ENCODE results near the gene NAMPT.

Gene NAMPT

GRCh38 chr7:106203473-106203872 lies 81.3 kb downstream of the NAMPT start:
- Histone ChIP-seq H3K9me3 (ENCODE audit: insufficient read depth, low read depth, low read length) (no peaks in the 10 kb centered on the region), H2AK5ac (ENCODE audit: low read length) (no peak overlapping the region)

GRCh38 chr7:106201164-106201563 lies 83.6 kb downstream of the NAMPT start:
- H3K27ac ChIP-seq (ENCODE audit: low read depth, low read length): no peak overlapping the region
- no peaks in the 10 kb centered on the region for H3K36me3 ChIP-seq (ENCODE audit: control insufficient read depth in 1 of 2, insufficient read depth in 2 of 2, low read length in 2 of 2)
- H4K12ac ChIP-seq (ENCODE audit: low read depth, low read length): no peak overlapping the region
- H3K79me1 ChIP-seq (ENCODE audit: low read length): no peaks in the 10 kb centered on the region
- no peaks in the 10 kb centered on the region for H3K79me2 ChIP-seq (ENCODE audit: control insufficient read depth, insufficient read depth, low read length, poor library complexity)
- no peak overlapping the region for H2BK5ac ChIP-seq (ENCODE audit: low read depth, low read length, poor library complexity)
- no peak overlapping the region for H3K4me2 ChIP-seq (ENCODE audit: low read length)
- H2AK5ac ChIP-seq (ENCODE audit: low read length): no peak overlapping the region
- no peak overlapping the region for H4K8ac ChIP-seq (ENCODE audit: low read depth, low read length)
- no peak overlapping the region for H2AFZ ChIP-seq (ENCODE audit: insufficient read depth, low read length, poor library complexity)
- no peak overlapping the region for H3K18ac ChIP-seq (ENCODE audit: low read length)
- peak in 1 of 2 donors; percentile 7 for DNase-seq
- H3K4ac ChIP-seq (ENCODE audit: low read depth, low read length): no peak overlapping the region
- no peak overlapping the region for H4K91ac ChIP-seq (ENCODE audit: low read depth, low read length)
- H2BK12ac ChIP-seq (ENCODE audit: low read length): no peak overlapping the region
- no peaks in the 10 kb centered on the region for H3K4me1 ChIP-seq (ENCODE audit: control insufficient read depth in 1 of 2, insufficient read depth in 2 of 2, low read length in 2 of 2)
- no peaks in the 10 kb centered on the region for H3K27me3 ChIP-seq (ENCODE audit: insufficient read depth, low read length)
- no peaks in the 10 kb centered on the region for H3K9me3 ChIP-seq (ENCODE audit: insufficient read depth, low read depth, low read length)
- no peak overlapping the region for H3K9ac ChIP-seq (ENCODE audit: low read length)
- WGBS (ENCODE audit: extremely low coverage, insufficient coverage, insufficient read length): no CpG with 5 or more reads among the region's 3 CpGs
- no peak overlapping the region for H3K14ac ChIP-seq (ENCODE audit: low read length)
- H3K23ac ChIP-seq (ENCODE audit: low read length): no peak overlapping the region
- H3K4me3 ChIP-seq (ENCODE audit: low read depth, low read length): no peak overlapping the region
- H2BK120ac ChIP-seq (ENCODE audit: insufficient read depth, low read length, poor library complexity): no peak overlapping the region

More at GRCh38 chr7:106203473-106203872, 81.3 kb downstream of the NAMPT start:
- Histone ChIP-seq H3K79me2 (ENCODE audit: control insufficient read depth, insufficient read depth, low read length, poor library complexity) (no peaks in the 10 kb centered on the region), H3K79me1 (ENCODE audit: low read length) (no peaks in the 10 kb centered on the region), H4K8ac (ENCODE audit: low read depth, low read length) (no peak overlapping the region), H2AFZ (ENCODE audit: insufficient read depth, low read length, poor library complexity) (no peak overlapping the region), H3K23ac (ENCODE audit: low read length) (no peak overlapping the region), H2BK120ac (ENCODE audit: insufficient read depth, low read length, poor library complexity) (no peak overlapping the region), H4K91ac (ENCODE audit: low read depth, low read length) (no peak overlapping the region), H3K27ac (ENCODE audit: low read depth, low read length) (no peak overlapping the region), H3K4me1 (ENCODE audit: control insufficient read depth in 1 of 2, insufficient read depth in 2 of 2, low read length in 2 of 2) (no peaks in the 10 kb centered on the region), H3K4me2 (ENCODE audit: low read length) (no peak overlapping the region), H3K36me3 (ENCODE audit: control insufficient read depth in 1 of 2, insufficient read depth in 2 of 2, low read length in 2 of 2) (no peaks in the 10 kb centered on the region), H3K14ac (ENCODE audit: low read length) (no peak overlapping the region), H4K12ac (ENCODE audit: low read depth, low read length) (no peak overlapping the region), H3K27me3 (ENCODE audit: insufficient read depth, low read length) (no peaks in the 10 kb centered on the region), H2BK12ac (ENCODE audit: low read length) (no peak overlapping the region), H3K18ac (ENCODE audit: low read length) (no peak overlapping the region), H3K4ac (ENCODE audit: low read depth, low read length) (no peak overlapping the region), H2BK5ac (ENCODE audit: low read depth, low read length, poor library complexity) (no peak overlapping the region), H3K9ac (ENCODE audit: low read length) (no peak overlapping the region), H3K4me3 (ENCODE audit: low read depth, low read length) (no peak overlapping the region)
- DNase-seq: no peak
- WGBS (ENCODE audit: extremely low coverage, insufficient coverage, insufficient read length): no CpG with 5 or more reads among the region's 1 CpG

GRCh38 chr7:106199813-106200364 lies 84.9 kb downstream of the NAMPT start:
- H3K4me3 ChIP-seq (ENCODE audit: low read depth, low read length): no peak overlapping the region
- DNase-seq: no peak
- H2AK5ac ChIP-seq (ENCODE audit: low read length): no peak overlapping the region
- no peak overlapping the region for H3K4me2 ChIP-seq (ENCODE audit: low read length)
- no peaks in the 10 kb centered on the region for H3K79me1 ChIP-seq (ENCODE audit: low read length)
- no peak overlapping the region for H3K14ac ChIP-seq (ENCODE audit: low read length)
- no peak overlapping the region for H3K4ac ChIP-seq (ENCODE audit: low read depth, low read length)
- no peak overlapping the region for H4K8ac ChIP-seq (ENCODE audit: low read depth, low read length)
- no peak overlapping the region for H4K12ac ChIP-seq (ENCODE audit: low read depth, low read length)
- no peaks in the 10 kb centered on the region for H3K27me3 ChIP-seq (ENCODE audit: insufficient read depth, low read length)
- H3K36me3 ChIP-seq (ENCODE audit: control insufficient read depth in 1 of 2, insufficient read depth in 2 of 2, low read length in 2 of 2): no peaks in the 10 kb centered on the region
- H3K79me2 ChIP-seq (ENCODE audit: control insufficient read depth, insufficient read depth, low read length, poor library complexity): no peaks in the 10 kb centered on the region
- H2BK120ac ChIP-seq (ENCODE audit: insufficient read depth, low read length, poor library complexity): no peak overlapping the region
- H3K27ac ChIP-seq (ENCODE audit: low read depth, low read length): no peak overlapping the region
- H3K18ac ChIP-seq (ENCODE audit: low read length): no peak overlapping the region
- H3K23ac ChIP-seq (ENCODE audit: low read length): no peak overlapping the region
- no peak overlapping the region for H2AFZ ChIP-seq (ENCODE audit: insufficient read depth, low read length, poor library complexity)
- no peaks in the 10 kb centered on the region for H3K9me3 ChIP-seq (ENCODE audit: insufficient read depth, low read depth, low read length)
- no peak overlapping the region for H3K9ac ChIP-seq (ENCODE audit: low read length)
- no CpG with 5 or more reads among the region's 6 CpGs for WGBS (ENCODE audit: extremely low coverage, insufficient coverage, insufficient read length)
- H4K91ac ChIP-seq (ENCODE audit: low read depth, low read length): no peak overlapping the region
- no peaks in the 10 kb centered on the region for H3K4me1 ChIP-seq (ENCODE audit: control insufficient read depth in 1 of 2, insufficient read depth in 2 of 2, low read length in 2 of 2)
- H2BK12ac ChIP-seq (ENCODE audit: low read length): no peak overlapping the region
- H2BK5ac ChIP-seq (ENCODE audit: low read depth, low read length, poor library complexity): no peak overlapping the region

DNA sequence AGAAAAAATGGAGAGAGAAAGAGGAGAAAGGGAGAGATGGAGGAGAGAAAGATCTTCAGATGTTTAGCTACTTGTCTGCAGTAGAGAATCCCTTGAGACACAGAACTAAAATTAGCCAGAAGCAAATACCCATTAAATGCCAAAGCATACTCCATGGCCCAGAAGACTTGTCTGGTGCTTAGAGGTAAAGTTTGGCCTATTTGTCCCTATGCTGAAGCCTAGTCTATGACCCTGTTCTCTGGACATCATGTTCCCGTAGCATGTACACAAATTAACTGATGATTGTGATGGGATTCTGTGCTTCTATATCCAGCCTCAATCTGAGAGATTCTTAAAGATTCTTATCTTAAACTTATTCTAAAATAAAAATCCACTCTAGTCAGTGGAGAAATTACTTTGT lies 85.8 kb downstream of the NAMPT start:
- H4K12ac ChIP-seq (ENCODE audit: low read depth, low read length): no peak overlapping the region
- H3K27me3 ChIP-seq (ENCODE audit: insufficient read depth, low read length): no peaks in the 10 kb centered on the region
- no peak overlapping the region for H3K4me2 ChIP-seq (ENCODE audit: low read length)
- no peak overlapping the region for H3K23ac ChIP-seq (ENCODE audit: low read length)
- no peak overlapping the region for H4K91ac ChIP-seq (ENCODE audit: low read depth, low read length)
- H3K27ac ChIP-seq (ENCODE audit: low read depth, low read length): no peak overlapping the region
- DNase-seq: no peak
- H3K4me3 ChIP-seq (ENCODE audit: low read depth, low read length): no peak overlapping the region
- H3K14ac ChIP-seq (ENCODE audit: low read length): no peak overlapping the region
- no peak overlapping the region for H3K18ac ChIP-seq (ENCODE audit: low read length)
- H4K8ac ChIP-seq (ENCODE audit: low read depth, low read length): no peak overlapping the region
- no peaks in the 10 kb centered on the region for H3K79me2 ChIP-seq (ENCODE audit: control insufficient read depth, insufficient read depth, low read length, poor library complexity)
- H2BK120ac ChIP-seq (ENCODE audit: insufficient read depth, low read length, poor library complexity): no peak overlapping the region
- H3K36me3 ChIP-seq (ENCODE audit: control insufficient read depth in 1 of 2, insufficient read depth in 2 of 2, low read length in 2 of 2): no peaks in the 10 kb centered on the region
- H3K4me1 ChIP-seq (ENCODE audit: control insufficient read depth in 1 of 2, insufficient read depth in 2 of 2, low read length in 2 of 2): no peaks in the 10 kb centered on the region
- no peaks in the 10 kb centered on the region for H3K9me3 ChIP-seq (ENCODE audit: insufficient read depth, low read depth, low read length)
- no peak overlapping the region for H2BK5ac ChIP-seq (ENCODE audit: low read depth, low read length, poor library complexity)
- H3K4ac ChIP-seq (ENCODE audit: low read depth, low read length): no peak overlapping the region
- no peaks in the 10 kb centered on the region for H3K79me1 ChIP-seq (ENCODE audit: low read length)
- no peak overlapping the region for H3K9ac ChIP-seq (ENCODE audit: low read length)
- H2AFZ ChIP-seq (ENCODE audit: insufficient read depth, low read length, poor library complexity): no peak overlapping the region
- H2BK12ac ChIP-seq (ENCODE audit: low read length): no peak overlapping the region
- no peak overlapping the region for H2AK5ac ChIP-seq (ENCODE audit: low read length)
- WGBS (ENCODE audit: extremely low coverage, insufficient coverage, insufficient read length): no CpG with 5 or more reads among the region's 1 CpG
